CD4-positive, alpha-beta memory T cell (primary cell): ENCODE measurements around the gene SIRT1. TPM values are rescaled to one million over a fixed set of nuclear protein-coding genes. Genes with fewer than 3 reads are reported as not detected.
A peak's percentile ranks its signal among the peaks of the same experiment; 100 is the strongest.
"Not testable (repeated sequence)": the region's sequence is repeated elsewhere in the genome, so short reads cannot be mapped to it uniquely, and the experiment has no call there.

ENCODE experiments used
- CTCF ChIA-PET: fragments of 350-600 bp; sonication (Branson Sonifier 250); formaldehyde crosslinking; loops from one replicate; lab custom pipeline; 2021; ENCODE audit warnings: inconsistent platforms; ENCODE audit not compliant: partially characterized antibody; lab: Charles Lee
- POLR2A ChIA-PET: fragments of 350-600 bp; sonication (Branson Sonifier 250); formaldehyde crosslinking; loops from one replicate; lab custom pipeline; 2021; ENCODE audit not compliant: partially characterized antibody; lab: Charles Lee
- DNase-seq, 5 donors: peaks; one replicate each; pipeline versions ENCODE4 v3.0.0 to v3.0.0-alpha.2; 2020 to 2022; ENCODE audit warnings: mixed read lengths in 1 of 5
- H3K27ac ChIP-seq: one replicate; pipeline ENCODE4 v1.7.0; 2013; ENCODE audit warnings: low read depth, low read length
- H3K27me3 ChIP-seq: 2 replicates; pipeline ENCODE4 v1.7.0; 2013; ENCODE audit warnings: mild to moderate bottlenecking, low read length, moderate library complexity; ENCODE audit not compliant: insufficient read depth
- H3K36me3 ChIP-seq: 2 replicates; pipeline ENCODE4 v1.7.0; 2013; ENCODE audit warnings: mild to moderate bottlenecking, low read length, moderate library complexity; ENCODE audit not compliant: insufficient read depth
- H3K4me1 ChIP-seq: 2 replicates; pipeline ENCODE4 v1.7.0; 2013; ENCODE audit warnings: mild to moderate bottlenecking, low read length, moderate library complexity; ENCODE audit not compliant: insufficient read depth
- H3K4me3 ChIP-seq, 2 donors: one replicate each; pipeline ENCODE4 v1.7.0; 2013; ENCODE audit warnings: low read length in 2 of 2, mild to moderate bottlenecking in 1 of 2
- H3K9me3 ChIP-seq, 2 donors: one replicate each; pipeline ENCODE4 v1.7.0; 2013; ENCODE audit warnings: low read length in 2 of 2, control low read depth in 1 of 2; ENCODE audit not compliant: control insufficient read depth in 1 of 2
- H3K27ac Mint-ChIP-seq, 7 donors: one replicate each; pipeline ENCODE4 v1.8.0; 2020 to 2021; ENCODE audit warnings: mixed read lengths in 7 of 7, mild to moderate bottlenecking in 6 of 7, inconsistent platforms in 3 of 7, moderate library complexity in 3 of 7
- H3K27me3 Mint-ChIP-seq, 2 donors: one replicate each; pipeline ENCODE4 v1.8.0; 2020 to 2021; ENCODE audit warnings: mixed read lengths in 2 of 2
- H3K36me3 Mint-ChIP-seq, 2 donors: one replicate each; pipeline ENCODE4 v1.8.0; 2020 to 2021; ENCODE audit warnings: mixed read lengths in 2 of 2, inconsistent platforms in 1 of 2, mild to moderate bottlenecking in 1 of 2
- H3K4me1 Mint-ChIP-seq, 4 donors: one replicate each; pipeline ENCODE4 v1.8.0; 2020 to 2021; ENCODE audit warnings: mixed read lengths in 4 of 4, mild to moderate bottlenecking in 1 of 4
- H3K4me3 Mint-ChIP-seq, 8 donors: one replicate each; pipeline ENCODE4 v1.8.0; 2020 to 2021; ENCODE audit warnings: mixed read lengths in 8 of 8, mild to moderate bottlenecking in 7 of 8, moderate library complexity in 6 of 8, inconsistent platforms in 3 of 8
- H3K9me3 Mint-ChIP-seq, 8 donors: one replicate each; pipeline ENCODE4 v1.8.0; 2020 to 2021; ENCODE audit warnings: mixed read lengths in 8 of 8, mild to moderate bottlenecking in 5 of 8, inconsistent platforms in 3 of 8, moderate library complexity in 1 of 8
- intact Hi-C: fragments of 100-400 bp; cut with micrococcal nuclease; formaldehyde crosslinking; loops from one replicate; pipeline ENCODE4 v1.15.1; 2023
- polyA plus RNA-seq, 2 donors: library from polyadenylated mRNA; unstranded; fragments of 300-500 nt; fragmentation: Illumina TruSeq; gene quantifications; one replicate each; pipeline ENCODE4 v1.2.3, GENCODE V29; 2021
- total RNA-seq, 2 experiments: library from RNA; stranded (reverse); gene quantifications; one replicate each; pipeline ENCODE4 v1.2.3, GENCODE V29; 2021

SIRT1 gene
- total and polyA plus RNA-seq, 4 experiments from 2014 or later: 6.7 to 58.8 (median 39.7) TPM

GRCh38 chr10:67943917-67944316 is 59.5 kb downstream of the SIRT1 start:
- Mint-ChIP-seq H3K4me1 (peaks cover 0 to 20% (median 10%) of the 10 kb centered on the region in 4 donors), H3K9me3 (no peaks in the 10 kb centered on the region), H3K27me3 (no peaks in the 10 kb centered on the region), H3K27ac (peak overlapping the region in 3 of 7 donors; percentile 18 to 65 (median 32)), H3K36me3 (peaks cover 53 to 67% of the 10 kb centered on the region in 2 donors), H3K4me3 (no peak overlapping the region)
- Histone ChIP-seq H3K4me3 (no peak overlapping the region), H3K27ac (no peak overlapping the region), H3K36me3 (peaks cover 14% of the 10 kb centered on the region), H3K4me1 (no peaks in the 10 kb centered on the region), H3K9me3 (no peaks in the 10 kb centered on the region), H3K27me3 (no peaks in the 10 kb centered on the region)
- CTCF ChIA-PET: no interaction called here
- POLR2A ChIA-PET: no interaction called here
- no peak for DNase-seq
- intact Hi-C loops: no loop called here

GRCh38 chr10:67955614-67956013 is 71.2 kb downstream of the SIRT1 start:
- CTCF ChIA-PET: no interaction called here
- H3K36me3 ChIP-seq: peaks cover 19% of the 10 kb centered on the region
- no peaks in the 10 kb centered on the region for H3K4me1 ChIP-seq
- POLR2A ChIA-PET: no interaction called here
- H3K9me3 Mint-ChIP-seq: no peaks in the 10 kb centered on the region
- no peak for DNase-seq
- no peak overlapping the region for H3K27ac Mint-ChIP-seq
- no peaks in the 10 kb centered on the region for H3K27me3 ChIP-seq
- no peak overlapping the region for H3K27ac ChIP-seq
- H3K4me3 Mint-ChIP-seq: no peak overlapping the region
- no peaks in the 10 kb centered on the region for H3K27me3 Mint-ChIP-seq
- H3K9me3 ChIP-seq: no peaks in the 10 kb centered on the region
- H3K36me3 Mint-ChIP-seq: peaks cover 41 to 43% of the 10 kb centered on the region in 2 donors
- H3K4me3 ChIP-seq: no peak overlapping the region
- H3K4me1 Mint-ChIP-seq: peaks cover 3 to 13% (median 5%) of the 10 kb centered on the region in 4 donors
- intact Hi-C loops: no loop called here

GRCh38 chr10:67959839-67960476 is 75.5 kb downstream of the SIRT1 start:
- H3K9me3 Mint-ChIP-seq: no peaks in the 10 kb centered on the region
- H3K27me3 Mint-ChIP-seq: no peaks in the 10 kb centered on the region
- H3K27ac Mint-ChIP-seq: peak overlapping the region in 1 of 7 donors; percentile 46
- peaks cover 0 to 9% (median 3%) of the 10 kb centered on the region in 4 donors for H3K4me1 Mint-ChIP-seq
- no peak overlapping the region for H3K4me3 Mint-ChIP-seq
- Histone ChIP-seq H3K27me3 (no peaks in the 10 kb centered on the region), H3K27ac (no peak overlapping the region), H3K36me3 (peaks cover 8% of the 10 kb centered on the region), H3K4me1 (no peaks in the 10 kb centered on the region), H3K4me3 (no peak overlapping the region), H3K9me3 (no peaks in the 10 kb centered on the region)
- H3K36me3 Mint-ChIP-seq: peaks cover 36 to 38% of the 10 kb centered on the region in 2 donors
- POLR2A ChIA-PET: no interaction called here
- intact Hi-C loops: no loop called here
- CTCF ChIA-PET: no interaction called here
- no peak for DNase-seq

GRCh38 chr10:67965456-67965855 is 81.0 kb downstream of the SIRT1 start:
- H3K9me3 ChIP-seq: no peaks in the 10 kb centered on the region
- Mint-ChIP-seq H3K27ac (no peak overlapping the region), H3K4me3 (no peak overlapping the region), H3K4me1 (peaks cover 7 to 22% (median 11%) of the 10 kb centered on the region in 4 donors), H3K27me3 (no peaks in the 10 kb centered on the region), H3K9me3 (peaks cover 0 to 3% (median 0%) of the 10 kb centered on the region in 8 donors), H3K36me3 (peaks cover 56 to 68% of the 10 kb centered on the region in 2 donors)
- H3K4me3 ChIP-seq: no peak overlapping the region
- no peak overlapping the region for H3K27ac ChIP-seq
- intact Hi-C loops: no loop called here
- peaks cover 11% of the 10 kb centered on the region for H3K36me3 ChIP-seq
- no peaks in the 10 kb centered on the region for H3K4me1 ChIP-seq
- no peak for DNase-seq
- ChIA-PET POLR2A (no interaction called here), CTCF (no interaction called here)
- H3K27me3 ChIP-seq: no peaks in the 10 kb centered on the region

GRCh38 chr10:67966035-67966434 is 81.6 kb downstream of the SIRT1 start:
- H3K27ac ChIP-seq, H3K27ac Mint-ChIP-seq, H3K4me1 ChIP-seq, CTCF ChIA-PET, H3K4me3 Mint-ChIP-seq, H3K9me3 ChIP-seq, POLR2A ChIA-PET, DNase-seq, H3K27me3 ChIP-seq, H3K27me3 Mint-ChIP-seq, H3K9me3 Mint-ChIP-seq, H3K4me3 ChIP-seq, intact Hi-C loops: not testable (repeated sequence)
- H3K4me1 Mint-ChIP-seq: peaks cover 9 to 22% (median 11%) of the 10 kb centered on the region in 4 donors
- H3K36me3 ChIP-seq: peaks cover 11% of the 10 kb centered on the region
- peaks cover 56 to 66% of the 10 kb centered on the region in 2 donors for H3K36me3 Mint-ChIP-seq

Other genes with a start within 250 kb of the SIRT1 start
- not detected for gene CTNNA3, start 188.5 kb upstream of the SIRT1 start, total RNA-seq
- gene CTNNA3, start 188.5 kb upstream of the SIRT1 start, polyA plus RNA-seq: not detected
- gene DNAJC12, start 46.5 kb upstream of the SIRT1 start, total RNA-seq: not detected
- under 1 TPM in 1 of 2 donors, not detected in 1; 0.22 TPM for gene DNAJC12, start 46.5 kb upstream of the SIRT1 start, polyA plus RNA-seq
- gene HERC4, start 190.6 kb downstream of the SIRT1 start, total RNA-seq: 100 to 1,000 TPM; 104 to 117 TPM
- 10 to 100 TPM; 15.7 to 28.4 TPM for gene HERC4, start 190.6 kb downstream of the SIRT1 start, polyA plus RNA-seq
- not detected for gene MYPN, start 224.8 kb downstream of the SIRT1 start, total RNA-seq
- not detected for gene MYPN, start 224.8 kb downstream of the SIRT1 start, polyA plus RNA-seq